ENCODE results near the gene DUSP22.

DNA sequence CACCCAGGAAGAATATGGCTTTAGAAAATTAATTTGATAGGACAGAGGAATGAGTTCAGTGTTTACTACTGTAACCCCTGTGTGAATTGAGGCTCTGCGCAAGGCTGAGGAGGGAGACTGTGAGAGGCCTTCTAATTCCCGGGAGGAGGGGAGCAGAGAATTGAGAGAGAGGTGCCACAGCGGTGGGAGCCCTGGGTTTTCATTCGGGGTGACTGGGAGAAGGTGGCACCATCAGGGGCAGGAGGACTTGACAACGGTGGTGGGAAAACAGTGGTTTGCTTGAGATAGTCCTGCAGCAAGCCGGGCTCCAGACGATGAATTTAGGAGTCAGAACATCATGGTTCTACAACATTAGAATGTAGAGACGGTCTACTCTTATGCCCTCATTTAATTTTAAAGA lies 9.2 kb downstream of the DUSP22 start:
- TF ChIP-seq, protein P1, sequence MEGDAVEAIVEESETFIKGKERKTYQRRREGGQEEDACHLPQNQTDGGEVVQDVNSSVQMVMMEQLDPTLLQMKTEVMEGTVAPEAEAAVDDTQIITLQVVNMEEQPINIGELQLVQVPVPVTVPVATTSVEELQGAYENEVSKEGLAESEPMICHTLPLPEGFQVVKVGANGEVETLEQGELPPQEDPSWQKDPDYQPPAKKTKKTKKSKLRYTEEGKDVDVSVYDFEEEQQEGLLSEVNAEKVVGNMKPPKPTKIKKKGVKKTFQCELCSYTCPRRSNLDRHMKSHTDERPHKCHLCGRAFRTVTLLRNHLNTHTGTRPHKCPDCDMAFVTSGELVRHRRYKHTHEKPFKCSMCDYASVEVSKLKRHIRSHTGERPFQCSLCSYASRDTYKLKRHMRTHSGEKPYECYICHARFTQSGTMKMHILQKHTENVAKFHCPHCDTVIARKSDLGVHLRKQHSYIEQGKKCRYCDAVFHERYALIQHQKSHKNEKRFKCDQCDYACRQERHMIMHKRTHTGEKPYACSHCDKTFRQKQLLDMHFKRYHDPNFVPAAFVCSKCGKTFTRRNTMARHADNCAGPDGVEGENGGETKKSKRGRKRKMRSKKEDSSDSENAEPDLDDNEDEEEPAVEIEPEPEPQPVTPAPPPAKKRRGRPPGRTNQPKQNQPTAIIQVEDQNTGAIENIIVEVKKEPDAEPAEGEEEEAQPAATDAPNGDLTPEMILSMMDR (IDR thresholded peaks at IDR 0.05; ENCODE audit: low read depth, low read length), result no peak
- no peak for TF ChIP-seq EZH2phosphoT487 (IDR thresholded peaks at IDR 0.05; ENCODE audit: low read depth)
